Stomach (tissue), 4 donors: ENCODE results near the gene KLHL3.

ENCODE experiments used
- EP300 ChIP-seq: sonication (generic); formaldehyde crosslinking; IDR thresholded peaks from one replicate; pipeline ENCODE4 v1.6.1; 2017; ENCODE audit warnings: antibody characterized with exemption
- POLR2A ChIP-seq, 4 donors: fragments of 450-650 bp; IDR thresholded peaks; one replicate each; pipeline ENCODE4 v1.6.1; 2016; ENCODE audit warnings: antibody characterized with exemption in 4 of 4, control low read depth in 2 of 4, mild to moderate bottlenecking in 1 of 4, moderate library complexity in 1 of 4
- TF ChIP-seq, protein P1 (sequence below), 7 experiments: fragments of 450-650 bp in 4 of 7; fragments of 200-600 bp in 3 of 7; sonication (generic) in 3 of 7; IDR thresholded peaks; one replicate each; pipeline ENCODE4 v1.5.1; 2016 to 2019; ENCODE audit warnings: antibody characterized with exemption in 7 of 7, control low read depth in 2 of 7, mild to moderate bottlenecking in 1 of 7

DNA sequence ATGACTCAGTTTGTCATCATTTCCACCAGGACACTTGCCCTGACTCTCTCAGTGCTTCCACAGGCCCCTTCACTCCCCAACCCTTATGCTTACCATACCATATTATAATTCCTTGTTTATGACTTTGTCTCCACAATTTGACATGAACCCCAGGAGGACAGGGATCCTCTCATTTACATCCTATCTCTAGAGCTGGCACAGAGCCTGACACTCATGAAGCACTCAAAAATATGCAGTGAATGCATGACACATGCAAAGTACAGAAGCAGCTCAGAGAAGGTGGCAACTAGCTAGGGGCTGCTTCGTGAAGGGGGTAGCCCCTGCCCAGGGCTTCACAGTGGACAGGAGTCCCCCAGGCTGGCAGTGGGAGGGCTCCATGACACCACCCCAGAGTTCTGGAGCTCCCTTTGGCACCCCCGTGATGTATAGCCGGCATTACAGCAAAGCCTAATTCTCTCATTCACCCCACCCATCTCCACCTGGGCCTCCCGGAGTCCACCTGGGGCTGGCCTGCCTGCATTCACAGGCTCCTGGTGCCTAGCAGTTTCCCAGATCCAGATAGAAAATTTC, 124.8 kb downstream of the KLHL3 start:
- TF ChIP-seq POLR2A (IDR thresholded peaks at IDR 0.05) (no peak), EP300 (no peak)
- TF ChIP-seq, protein P1, sequence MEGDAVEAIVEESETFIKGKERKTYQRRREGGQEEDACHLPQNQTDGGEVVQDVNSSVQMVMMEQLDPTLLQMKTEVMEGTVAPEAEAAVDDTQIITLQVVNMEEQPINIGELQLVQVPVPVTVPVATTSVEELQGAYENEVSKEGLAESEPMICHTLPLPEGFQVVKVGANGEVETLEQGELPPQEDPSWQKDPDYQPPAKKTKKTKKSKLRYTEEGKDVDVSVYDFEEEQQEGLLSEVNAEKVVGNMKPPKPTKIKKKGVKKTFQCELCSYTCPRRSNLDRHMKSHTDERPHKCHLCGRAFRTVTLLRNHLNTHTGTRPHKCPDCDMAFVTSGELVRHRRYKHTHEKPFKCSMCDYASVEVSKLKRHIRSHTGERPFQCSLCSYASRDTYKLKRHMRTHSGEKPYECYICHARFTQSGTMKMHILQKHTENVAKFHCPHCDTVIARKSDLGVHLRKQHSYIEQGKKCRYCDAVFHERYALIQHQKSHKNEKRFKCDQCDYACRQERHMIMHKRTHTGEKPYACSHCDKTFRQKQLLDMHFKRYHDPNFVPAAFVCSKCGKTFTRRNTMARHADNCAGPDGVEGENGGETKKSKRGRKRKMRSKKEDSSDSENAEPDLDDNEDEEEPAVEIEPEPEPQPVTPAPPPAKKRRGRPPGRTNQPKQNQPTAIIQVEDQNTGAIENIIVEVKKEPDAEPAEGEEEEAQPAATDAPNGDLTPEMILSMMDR (IDR thresholded peaks at IDR 0.05) = no peak
